HG03159 (cell line): ENCODE results near the gene GJA9.
"Not testable (repeated sequence)": the region's sequence is repeated elsewhere in the genome, so short reads cannot be mapped to it uniquely, and the experiment has no call there.

ENCODE experiments used
- ATAC-seq: cut with Tn5 transposase; IDR thresholded peaks from one replicate; pipeline ENCODE4 v1.9.1; 2021; ENCODE audit warnings: mild to moderate bottlenecking, moderate library complexity; ENCODE audit not compliant: unreplicated experiment

GJA9 gene

DNA sequence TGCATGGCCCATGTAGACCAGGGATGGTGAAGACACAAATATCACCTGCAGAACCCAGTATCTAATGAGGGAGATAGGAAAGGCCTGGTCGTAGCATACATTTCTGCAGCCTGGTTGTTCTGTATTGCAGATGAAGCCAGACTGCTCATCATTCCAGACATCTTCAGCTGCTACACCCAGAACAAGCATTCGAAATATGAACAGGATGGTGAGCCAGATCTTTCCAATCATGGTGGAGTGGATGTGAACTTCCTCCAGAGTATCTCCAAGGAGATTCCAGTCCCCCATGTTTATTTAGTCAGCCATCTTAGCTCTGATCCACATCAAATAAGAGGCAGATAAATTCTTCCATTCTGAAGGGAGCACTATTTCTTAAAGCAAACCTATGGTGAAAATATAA lies 5.6 kb downstream of the GJA9 start:
- ATAC-seq = no peak

DNA sequence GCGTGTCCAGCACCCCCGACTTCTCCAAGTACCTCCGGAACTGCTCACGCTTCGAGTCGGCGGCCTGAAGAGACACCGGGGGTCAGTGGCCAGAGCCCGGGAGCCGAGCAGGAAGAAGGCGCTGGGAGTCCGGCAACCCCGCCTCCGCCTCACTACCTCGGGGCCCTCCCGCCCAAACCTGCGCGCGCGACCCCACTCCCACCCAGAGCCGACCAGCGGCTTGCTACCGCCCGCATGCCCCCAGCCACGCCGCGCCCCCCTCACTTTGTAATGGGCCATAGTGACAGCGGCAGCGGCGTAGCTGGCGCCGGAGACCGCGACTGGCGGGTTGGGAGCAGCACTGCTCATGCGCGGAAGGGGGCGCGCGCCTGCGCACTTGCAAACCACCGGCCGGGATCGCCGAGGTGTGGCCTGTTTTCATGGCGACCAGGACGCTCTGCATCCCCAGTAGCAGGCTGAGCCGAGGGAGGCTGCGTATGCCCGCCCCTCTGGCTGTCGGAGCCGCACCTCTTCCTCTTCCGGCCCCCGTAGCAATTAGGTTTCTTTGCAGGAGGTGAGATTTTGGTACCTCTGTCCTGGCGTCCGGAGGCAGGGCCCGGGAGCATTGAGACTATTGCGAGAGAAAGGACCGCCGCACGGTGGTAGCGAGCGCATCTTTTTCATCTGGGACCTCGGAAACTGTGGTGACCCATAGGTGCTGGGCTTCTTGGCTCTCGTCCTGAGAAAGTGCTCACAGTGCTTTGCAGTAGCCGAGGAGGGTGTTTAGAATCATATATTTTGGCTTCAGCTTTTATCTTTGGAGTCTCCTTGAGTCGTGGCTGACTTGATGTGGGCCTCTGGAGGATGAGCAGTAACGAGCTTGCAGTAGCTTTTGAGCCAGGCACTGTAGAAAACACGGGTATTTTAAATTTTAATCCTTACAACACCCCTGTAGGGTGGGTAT lies 8.1 kb downstream of the GJA9 start, which contains the start of gene MYCBP:
MYCBP (minus strand) TSS at position 322 of the 943 bp plus-strand sequence; CDS start at position 279, 43 bp downstream.
- peak; percentile 93 for ATAC-seq

GRCh38 chr1:38872401-38873026 lies 8.9 kb downstream of the GJA9 start:
- peak; percentile 31 for ATAC-seq

DNA sequence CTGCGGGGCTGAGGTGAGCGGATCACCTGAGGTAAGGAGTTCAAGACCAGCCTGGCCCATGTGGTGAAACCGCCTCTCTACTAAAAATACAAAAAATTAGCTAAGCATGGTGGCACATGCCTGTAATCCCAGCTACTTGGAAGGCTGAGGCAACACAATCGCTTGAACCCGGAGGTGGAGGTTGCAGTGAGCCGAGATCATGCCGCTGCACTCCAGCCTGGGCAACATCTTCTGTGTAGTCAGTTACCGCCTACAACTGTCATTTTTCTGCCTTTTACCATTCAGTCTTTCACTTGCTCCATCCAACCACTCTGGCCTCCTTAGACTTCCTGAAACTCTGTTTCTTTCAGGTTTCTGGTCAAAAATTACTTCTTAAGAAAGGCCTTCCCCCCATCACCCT lies 10.4 kb downstream of the GJA9 start:
- ATAC-seq = no peak

DNA sequence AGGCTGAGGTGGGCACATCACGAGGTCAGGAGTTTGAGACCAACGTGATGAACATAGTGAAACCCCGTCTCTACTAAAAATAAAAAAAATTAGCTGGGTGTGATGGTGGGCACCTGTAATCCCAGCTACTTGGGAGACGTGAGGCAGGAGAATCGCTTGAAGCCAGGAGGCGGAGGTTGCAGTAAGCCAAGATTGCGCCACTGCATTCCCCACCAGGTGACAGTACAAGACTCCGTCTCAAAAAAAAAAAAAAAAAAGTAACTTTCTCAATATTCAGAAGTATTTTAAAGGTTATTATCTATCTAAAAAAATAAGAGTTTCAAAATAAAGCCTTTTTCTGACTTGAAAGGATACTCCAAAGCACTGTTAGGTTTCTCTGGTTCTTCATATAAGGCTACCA lies 14.2 kb downstream of the GJA9 start:
- no peak for ATAC-seq

- ATAC-seq = no peak
These were observed 16.2 kb downstream of the GJA9 start for GRCh38 chr1:38865112-38865715.

DNA sequence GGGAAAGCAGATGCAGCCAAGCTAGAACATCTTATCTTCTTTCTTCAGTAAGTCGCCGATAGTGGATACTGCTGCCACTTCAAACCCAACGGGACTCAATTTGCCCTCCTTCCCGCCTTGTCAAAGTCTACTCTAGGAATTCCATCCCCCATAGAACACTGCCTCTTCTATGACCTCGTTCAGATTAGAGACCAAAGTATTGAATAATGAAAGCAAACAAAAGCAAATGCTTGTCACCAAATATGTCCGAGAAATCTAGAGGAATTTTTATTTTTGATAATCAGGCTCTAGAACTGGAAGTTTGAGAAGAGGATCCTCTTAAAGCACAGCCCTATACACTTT lies 21.0 kb downstream of the GJA9 start:
- no peak for ATAC-seq

DNA sequence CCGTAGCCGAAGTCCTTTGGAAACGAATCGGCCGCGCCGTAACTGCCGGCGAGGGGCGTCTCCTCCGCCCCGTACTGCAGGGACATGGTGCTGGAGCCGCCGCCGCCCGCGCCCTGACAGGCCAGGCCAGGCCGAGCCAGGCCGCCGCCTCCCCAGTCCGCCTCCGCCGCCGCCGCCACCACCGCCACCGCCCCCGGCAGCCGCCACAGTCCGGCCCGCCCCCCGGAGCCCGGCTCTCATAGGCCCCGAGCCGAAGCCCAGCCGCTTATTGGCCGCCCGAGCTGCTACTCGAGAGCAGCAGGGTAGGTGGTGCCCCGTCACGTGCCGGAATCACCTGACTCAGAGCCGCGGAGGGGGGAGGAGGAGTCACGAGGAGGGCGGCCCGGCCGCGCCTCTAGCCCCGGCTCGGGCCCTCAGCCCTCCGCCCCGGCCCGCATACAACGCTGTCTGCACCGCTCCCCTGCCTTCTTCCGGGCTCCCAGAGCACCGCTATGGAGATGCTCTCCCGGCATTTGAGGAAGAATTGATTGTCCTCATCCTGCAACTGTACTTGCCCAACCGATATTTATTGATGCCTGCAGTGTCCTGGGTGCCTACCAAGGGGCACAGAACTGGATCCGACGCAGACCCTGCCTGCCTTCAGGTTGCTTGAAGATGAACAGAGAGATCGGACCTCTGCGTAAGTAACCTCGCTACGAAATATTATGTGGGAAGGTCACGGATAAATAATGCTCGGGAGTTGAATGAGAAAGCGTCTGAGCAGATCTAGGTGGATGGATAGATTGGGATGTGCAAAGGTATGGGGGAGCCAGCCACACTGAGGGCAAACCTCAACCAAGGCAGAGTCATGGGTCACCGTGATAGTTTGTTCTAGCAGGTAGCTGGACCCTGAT lies 21.6 kb downstream of the GJA9 start, which contains the start of gene RRAGC:
RRAGC (minus strand) TSS at position 212 of the 893 bp plus-strand sequence; CDS start at position 86, 126 bp downstream.
- ATAC-seq = peak; percentile 95

DNA sequence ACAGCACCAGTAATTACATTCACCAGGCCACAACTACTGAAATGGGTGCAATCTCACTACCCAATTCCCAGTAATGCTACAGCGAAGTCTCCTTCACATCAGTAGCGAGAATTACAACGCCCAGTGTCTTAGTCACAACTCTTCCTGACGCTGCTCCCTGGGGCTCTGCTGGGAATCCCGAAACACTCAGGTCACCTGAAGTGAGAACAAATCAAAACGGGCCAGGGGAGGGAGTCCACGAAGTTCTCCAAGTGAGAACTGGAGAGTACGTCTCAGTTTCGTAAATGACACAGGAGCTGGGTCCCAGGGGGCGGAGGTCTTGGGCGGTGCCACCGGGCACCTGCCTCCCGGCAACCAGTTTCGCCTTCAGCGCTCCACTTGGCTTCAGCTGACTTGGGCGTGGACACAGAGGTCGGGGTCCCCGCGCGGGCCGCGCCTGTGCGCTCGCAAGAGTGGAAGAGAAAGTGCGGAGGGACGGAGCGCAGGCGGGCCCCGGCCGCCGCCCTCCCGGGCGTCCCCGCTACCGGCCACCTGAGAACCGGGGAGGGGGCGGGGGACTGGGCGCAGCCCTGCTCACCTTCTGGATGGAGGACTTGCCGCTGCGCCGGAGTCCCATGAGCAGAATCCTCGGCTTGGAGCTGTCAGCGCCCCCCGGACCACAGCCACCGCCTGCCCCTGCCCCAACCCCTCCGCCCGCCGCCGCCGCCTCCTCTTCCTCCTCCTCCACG lies 22.4 kb downstream of the GJA9 start:
- ATAC-seq = peak; percentile 25

DNA sequence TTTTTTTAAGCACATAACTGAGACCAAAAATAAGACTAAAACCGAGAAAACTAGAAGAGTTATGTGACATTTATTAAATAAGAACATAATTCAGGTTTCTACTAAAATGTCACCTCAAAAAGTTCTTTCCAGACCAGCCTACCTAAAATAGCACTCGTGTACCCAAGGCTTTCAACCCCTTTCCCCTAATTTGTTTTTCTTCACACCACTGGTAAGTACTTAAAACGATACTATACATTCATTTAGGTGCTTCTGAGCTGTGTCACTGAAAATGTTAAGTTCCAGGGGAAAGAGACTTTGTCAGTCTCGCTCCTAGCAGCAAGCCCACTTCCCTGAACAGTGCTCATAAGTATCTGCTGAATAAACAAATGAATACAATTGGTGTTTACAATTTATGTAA lies 28.6 kb downstream of the GJA9 start:
- ATAC-seq = no peak

GRCh38 chr1:38848071-38848470 lies 33.3 kb downstream of the GJA9 start:
- ATAC-seq = no peak

DNA sequence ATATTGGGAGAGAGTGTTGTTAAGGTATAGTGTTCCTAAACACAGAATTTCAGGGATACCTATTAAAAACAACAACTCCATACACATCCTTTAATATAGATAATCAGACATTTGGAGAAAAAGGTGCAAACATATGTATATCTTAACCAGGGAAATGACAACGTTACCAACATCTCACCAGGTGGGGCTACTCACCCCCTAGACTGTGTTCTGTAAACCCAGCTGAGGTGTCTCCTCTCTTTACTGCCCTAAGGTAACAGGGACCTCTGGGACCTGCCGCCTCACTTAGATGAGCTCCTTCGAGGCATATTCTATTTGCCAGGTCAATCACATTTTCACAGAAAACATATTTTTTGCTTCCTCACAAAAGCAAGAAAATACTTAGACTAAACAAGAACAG lies 35.2 kb downstream of the GJA9 start:
- ATAC-seq = no peak

DNA sequence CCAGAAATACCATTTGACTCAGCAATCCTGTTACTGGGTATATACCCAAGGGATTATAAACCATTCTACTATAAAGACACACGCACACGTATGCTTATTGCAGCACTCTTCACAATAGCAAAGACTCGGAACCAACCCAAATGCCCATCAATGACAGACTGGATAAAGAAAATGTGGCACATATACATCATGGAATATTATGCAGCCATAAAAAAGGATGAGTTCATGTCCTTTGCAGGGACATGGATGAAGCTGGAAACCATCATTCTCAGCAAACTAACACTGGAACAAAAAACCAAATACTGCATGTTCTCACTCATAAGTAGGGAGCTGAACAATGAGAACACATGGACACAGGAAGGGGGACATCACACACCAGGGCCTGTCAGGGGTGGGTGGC lies 36.3 kb downstream of the GJA9 start:
- not testable (repeated sequence) for ATAC-seq

GRCh38 chr1:38840281-38840680 lies 41.1 kb downstream of the GJA9 start:
- no peak for ATAC-seq

DNA sequence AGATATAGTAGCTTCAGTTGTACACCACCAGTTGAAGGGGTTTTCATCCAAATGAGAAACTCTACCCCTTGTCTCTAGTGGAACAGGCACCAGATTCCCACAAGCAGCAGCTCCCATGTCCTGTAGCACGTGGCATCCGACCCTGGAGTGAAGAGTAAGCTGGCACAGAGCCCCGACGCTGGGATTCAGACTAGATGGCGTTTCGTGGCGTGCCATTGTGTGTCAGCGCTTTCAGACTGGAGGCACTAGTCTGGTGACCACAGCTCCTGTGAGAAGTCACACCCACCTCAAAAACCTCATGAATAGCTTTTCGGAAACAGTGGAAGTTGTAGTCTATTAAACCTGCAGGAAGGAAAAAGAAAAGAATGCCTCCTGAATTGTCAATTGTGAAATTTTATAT lies 42.0 kb downstream of the GJA9 start:
- no peak for ATAC-seq

DNA sequence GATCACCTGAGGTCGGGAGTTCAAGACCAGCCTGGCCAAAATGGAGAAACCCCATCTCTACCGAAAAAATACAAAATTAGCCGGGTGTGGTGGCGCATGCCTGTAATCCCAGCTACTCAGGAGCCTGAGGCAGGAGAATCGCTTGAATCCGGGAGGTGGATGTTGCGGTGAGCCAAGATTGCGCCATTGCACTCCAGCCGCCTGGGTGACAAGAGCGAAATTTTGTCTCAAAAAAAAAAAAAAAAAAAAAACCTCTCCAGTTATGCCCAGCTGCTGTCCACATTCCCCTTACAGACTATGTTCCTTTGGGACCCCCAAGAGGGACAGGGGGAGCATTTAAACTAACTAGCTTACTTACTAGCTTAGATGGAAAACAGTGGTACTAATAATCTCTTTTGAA lies 45.1 kb downstream of the GJA9 start:
- not testable (repeated sequence) for ATAC-seq

- ATAC-seq = no peak
These were observed 46.2 kb downstream of the GJA9 start for GRCh38 chr1:38834937-38835827.

DNA sequence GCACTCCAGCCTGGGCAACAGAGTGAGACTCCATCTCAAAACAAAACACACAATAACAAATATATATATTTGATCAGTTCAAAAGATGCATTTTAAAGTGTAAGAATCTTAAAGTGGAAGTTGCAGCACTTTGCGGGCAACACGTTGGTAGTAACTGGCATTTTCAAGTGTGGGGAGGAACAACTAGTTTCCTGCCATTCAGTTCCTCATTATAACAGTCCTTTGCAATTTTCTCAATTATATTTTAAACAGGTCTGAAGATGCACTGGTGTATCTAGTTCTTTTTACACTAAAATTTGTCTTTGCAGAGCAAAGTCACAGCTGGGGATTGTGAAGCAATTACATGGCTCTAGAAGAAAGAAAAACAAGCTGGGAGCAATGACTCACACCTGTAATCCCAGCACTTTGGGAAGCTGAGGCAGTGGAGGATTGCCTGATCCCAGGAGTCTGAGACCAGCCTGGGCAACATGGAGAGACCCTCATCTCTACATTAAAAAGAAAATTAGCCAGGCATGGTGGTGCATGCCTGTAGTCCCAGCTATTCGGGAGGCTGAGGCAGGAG lies 47.1 kb downstream of the GJA9 start:
- no peak for ATAC-seq

DNA sequence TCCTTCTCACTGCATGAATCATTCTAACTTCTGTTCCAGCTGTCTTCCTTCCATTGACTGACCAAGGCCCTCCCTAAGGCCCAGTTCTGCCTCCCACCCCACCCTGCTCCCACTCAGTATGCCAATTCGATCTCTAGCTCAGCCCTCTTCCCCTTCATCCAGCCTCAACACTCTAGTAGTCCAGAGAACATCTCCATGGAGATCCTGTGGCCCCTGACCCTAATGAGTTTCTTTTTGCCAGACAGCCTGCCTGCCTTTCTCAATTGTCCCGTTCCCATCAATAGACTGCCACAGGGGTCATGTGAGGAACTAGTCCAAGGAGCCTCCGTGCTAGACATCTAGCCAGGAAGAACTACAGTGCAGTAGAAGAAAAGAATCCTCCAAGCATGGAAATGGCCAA lies 48.2 kb downstream of the GJA9 start:
- ATAC-seq = no peak
